RPMI7951 (cell line): Measurements from ENCODE around the gene MAGOHB. TPM values are rescaled to one million over a fixed set of nuclear protein-coding genes. Genes with fewer than 3 reads are reported as not detected.
A peak's percentile ranks its signal among the peaks of the same experiment; 100 is the strongest.
"Not testable (repeated sequence)": the region's sequence is repeated elsewhere in the genome, so short reads cannot be mapped to it uniquely, and the experiment has no call there.

Experiments
- DNase-seq: peaks from one replicate; pipeline ENCODE4 v3.0.0-alpha.2; 2012; ENCODE audit warnings: low read depth
- total RNA-seq: library from RNA; depleted of rRNA; stranded (reverse); fragments of >200 nt; shearing (Covaris generic); gene quantifications from 2 replicates; pipeline ENCODE4 v1.2.3, GENCODE V29; 2014

MAGOHB gene
- total RNA-seq, 1 experiment from 2014 or later, result 69.1 TPM

- no peak for DNase-seq
These were observed 443 bp downstream of the MAGOHB start for GRCh38 chr12:10612984-10613348.

- no peak for DNase-seq
These were observed 1.3 kb downstream of the MAGOHB start for GRCh38 chr12:10612110-10612509.

- not testable (repeated sequence) for DNase-seq
These were observed 2.2 kb downstream of the MAGOHB start for GRCh38 chr12:10611258-10611657.

GRCh38 chr12:10610188-10610587 lies 3.2 kb downstream of the MAGOHB start:
- no peak for DNase-seq

GRCh38 chr12:10607885-10608458 lies 5.4 kb downstream of the MAGOHB start:
- peak; percentile 14 for DNase-seq

- no peak for DNase-seq
These were observed 11.5 kb downstream of the MAGOHB start for GRCh38 chr12:10601860-10602259.

- no peak for DNase-seq
These were observed 12.4 kb downstream of the MAGOHB start for GRCh38 chr12:10600988-10601387.

- no peak for DNase-seq
These were observed 17.5 kb downstream of the MAGOHB start for GRCh38 chr12:10595881-10596280.

GRCh38 chr12:10590966-10591365 lies 22.4 kb downstream of the MAGOHB start:
- peak; percentile 15 for DNase-seq

GRCh38 chr12:10584415-10584814 lies 29.0 kb downstream of the MAGOHB start:
- DNase-seq, result no peak

GRCh38 chr12:10582704-10583103 lies 30.7 kb downstream of the MAGOHB start:
- DNase-seq, result no peak

GRCh38 chr12:10582133-10582532 lies 31.3 kb downstream of the MAGOHB start:
- not testable (repeated sequence) for DNase-seq

GRCh38 chr12:10574307-10574706 lies 39.1 kb downstream of the MAGOHB start:
- no peak for DNase-seq

GRCh38 chr12:10572021-10572490 lies 41.4 kb downstream of the MAGOHB start:
- peak; percentile 21 for DNase-seq

- no peak for DNase-seq
These were observed 42.3 kb downstream of the MAGOHB start for GRCh38 chr12:10571141-10571540.

GRCh38 chr12:10567813-10568212 lies 45.6 kb downstream of the MAGOHB start:
- no peak for DNase-seq

GRCh38 chr12:10563966-10564365 lies 49.4 kb downstream of the MAGOHB start:
- DNase-seq, result no peak

GRCh38 chr12:10563002-10563401 lies 50.4 kb downstream of the MAGOHB start:
- DNase-seq, result no peak

GRCh38 chr12:10562306-10562933 lies 51.0 kb downstream of the MAGOHB start:
- DNase-seq, result peak; percentile 30

- DNase-seq, result no peak
These were observed 54.2 kb downstream of the MAGOHB start for GRCh38 chr12:10559244-10559643.

GRCh38 chr12:10558789-10559188 lies 54.6 kb downstream of the MAGOHB start:
- DNase-seq, result no peak

GRCh38 chr12:10558301-10558700 lies 55.1 kb downstream of the MAGOHB start:
- no peak for DNase-seq

- no peak for DNase-seq
These were observed 55.6 kb downstream of the MAGOHB start for GRCh38 chr12:10557766-10558165.

- DNase-seq, result no peak
These were observed 56.1 kb downstream of the MAGOHB start for GRCh38 chr12:10557329-10557728.
